Thyroid gland (tissue), 4 donors: ENCODE data around the gene ABCA6.

Source experiments
- CTCF ChIP-seq, 6 experiments: fragments of 200-600 bp in 3 of 6; fragments of 450-650 bp in 3 of 6; sonication (generic) in 3 of 6; IDR thresholded peaks; one replicate each; pipeline ENCODE4 v1.5.1; 2016 to 2019; ENCODE audit warnings: antibody characterized with exemption in 6 of 6, mild to moderate bottlenecking in 2 of 6, inconsistent platforms in 1 of 6, moderate library complexity in 1 of 6
- POLR2A ChIP-seq, 2 donors: fragments of 450-650 bp; IDR thresholded peaks; one replicate each; pipeline ENCODE4 v1.6.1; 2017; ENCODE audit warnings: antibody characterized with exemption in 2 of 2, mild to moderate bottlenecking in 2 of 2, moderate library complexity in 1 of 2

DNA sequence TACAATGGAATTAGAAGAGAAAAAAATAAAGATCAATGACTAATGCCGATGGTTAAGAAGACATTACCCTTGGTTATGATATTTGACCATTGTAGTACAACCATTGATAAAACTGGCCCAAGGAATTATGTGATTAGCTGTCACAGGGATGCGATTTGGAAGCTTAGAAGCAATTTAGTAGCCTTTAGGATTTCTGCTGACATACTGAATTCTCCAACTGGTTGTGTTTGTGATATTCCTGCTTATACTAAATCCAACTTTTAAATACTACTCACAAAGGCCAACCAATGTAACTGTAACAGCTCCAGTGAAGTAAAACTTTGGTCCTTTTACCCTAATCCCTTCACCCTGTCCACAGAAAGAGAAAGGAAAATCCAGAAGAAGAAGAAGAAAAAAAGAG, 31.4 kb upstream of the ABCA6 start:
- TF ChIP-seq CTCF (IDR thresholded peaks at IDR 0.05) (no peak), POLR2A (IDR thresholded peaks at IDR 0.05) (no peak)
